ENCODE data around the gene RYR2.

- TF ChIP-seq CTCF (conservative IDR thresholded peaks at IDR 0.05) (no peak), ZFX (IDR thresholded peaks at IDR 0.05) (no peak)
Observed at GRCh38 chr1:237467320-237467719, 425.3 kb downstream of the RYR2 start.
